ENCODE measurements around the gene NEUROG3. TPM values are rescaled to one million over a fixed set of nuclear protein-coding genes. Genes with fewer than 3 reads are reported as not detected.

NEUROG3 gene
- total and polyA plus RNA-seq, 10 of the 15 experiments (the other 5 are each of a cell fraction or from before 2014, with no cell fraction given): not detected

GRCh38 chr10:69574571-69574978 is 1.4 kb upstream of the NEUROG3 start (continued):
- TF ChIP-seq ZNF687 (IDR thresholded peaks at IDR 0.05): no peak
- TF ChIP-seq KDM1A (IDR thresholded peaks at IDR 0.05; ENCODE audit: borderline replicate concordance): no peak
- no peak for TF ChIP-seq POLR2A (IDR thresholded peaks at IDR 0.05; ENCODE audit: low read depth, low read length)
- no peak for TF ChIP-seq ELK1 (IDR thresholded peaks at IDR 0.05; ENCODE audit: low read depth, low read length)
- TF ChIP-seq PBX3 (IDR thresholded peaks at IDR 0.05; ENCODE audit: insufficient replicate concordance, low read depth, low read length): no peak
- TF ChIP-seq TBL1XR1 (IDR thresholded peaks at IDR 0.05; ENCODE audit: low read depth, low read length): no peak
- TF ChIP-seq FOS (IDR thresholded peaks at IDR 0.05; ENCODE audit: borderline replicate concordance, extremely low read depth, insufficient read length): no peak

Data from GM12878 (cell line).